HEK293T (cell line): ENCODE data around the gene PRKAA2.

Source experiments
- BHLHE40 ChIP-seq: fragments of 450-650 bp; IDR thresholded peaks from 2 replicates; pipeline ENCODE4 v1.6.1; 2016; ENCODE audit warnings: mild to moderate bottlenecking, moderate library complexity, borderline replicate concordance
- ELF4 ChIP-seq: fragments of 450-650 bp; IDR thresholded peaks from 2 replicates; pipeline ENCODE4 v1.6.1; 2017; ENCODE audit warnings: antibody characterized with exemption
- FOXA1 ChIP-seq: fragments of 450-650 bp; IDR thresholded peaks from 2 replicates; pipeline ENCODE4 v1.6.1; 2016; ENCODE audit warnings: mild to moderate bottlenecking
- HDGF ChIP-seq: fragments of 450-650 bp; IDR thresholded peaks from 2 replicates; pipeline ENCODE4 v1.6.1; 2017; ENCODE audit warnings: antibody characterized with exemption, borderline replicate concordance
- SP1 ChIP-seq: fragments of 450-650 bp; IDR thresholded peaks from 2 replicates; pipeline ENCODE4 v1.6.1; 2017
- TARDBP ChIP-seq: fragments of 450-650 bp; IDR thresholded peaks from 2 replicates; pipeline ENCODE4 v1.6.1; 2016

GRCh38 chr1:56646611-56647010, 1.5 kb downstream of the PRKAA2 start:
- TF ChIP-seq BHLHE40 (no peak), FOXA1 (no peak), ELF4 (no peak), HDGF (no peak), SP1 (no peak), TARDBP (no peak)
